ENCODE data around the gene COQ10A. TPM values are rescaled to one million over a fixed set of nuclear protein-coding genes. Genes with fewer than 3 reads are reported as not detected.

COQ10A gene
- total RNA-seq, 1 experiment from 2014 or later, result 24.4 TPM

DNA sequence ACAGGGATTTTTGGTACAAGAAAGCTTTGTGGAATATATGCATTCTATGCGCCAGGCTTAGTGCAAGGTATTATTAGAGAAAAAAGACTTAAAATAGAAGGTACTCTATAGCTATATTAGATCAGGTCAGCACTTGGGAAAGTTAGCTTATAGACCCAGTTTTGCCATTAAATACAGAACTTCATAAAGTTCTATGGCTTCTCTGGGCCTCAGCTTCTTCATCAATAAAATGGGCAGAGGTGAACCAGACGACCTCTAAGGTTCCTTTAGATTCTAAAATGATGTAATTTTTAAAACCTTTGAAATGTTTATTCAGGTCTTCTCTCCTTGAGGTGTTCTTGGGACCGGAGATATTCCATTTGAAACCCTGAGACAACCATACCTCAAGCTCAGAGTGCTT lies 42.0 kb downstream of the COQ10A start:
- Mint-ChIP-seq H3K4me1 (no peaks in the 10 kb centered on the region), H3K27ac (no peak overlapping the region), H3K4me3 (no peak overlapping the region), H3K9me3 (no peaks in the 10 kb centered on the region), H3K36me3 (peaks cover 47% of the 10 kb centered on the region), H3K27me3 (ENCODE audit: low read depth) (no peaks in the 10 kb centered on the region)
- CTCF ChIA-PET, result interaction anchor here (1.1 to 1.5 kb wide), 2 partner anchors 51 to 102 kb away, joined by 3 to 4 read pairs; partner anchors contain the start of gene STAT2
- POLR2A ChIA-PET, result no interaction called here
- DNase-seq (ENCODE audit: low spot score) (no peak), ATAC-seq (no peak)
- TF ChIP-seq TEAD1 (CRISPR knock-in tag; IDR thresholded peaks at IDR 0.05), result no peak
- TF ChIP-seq, protein P1, sequence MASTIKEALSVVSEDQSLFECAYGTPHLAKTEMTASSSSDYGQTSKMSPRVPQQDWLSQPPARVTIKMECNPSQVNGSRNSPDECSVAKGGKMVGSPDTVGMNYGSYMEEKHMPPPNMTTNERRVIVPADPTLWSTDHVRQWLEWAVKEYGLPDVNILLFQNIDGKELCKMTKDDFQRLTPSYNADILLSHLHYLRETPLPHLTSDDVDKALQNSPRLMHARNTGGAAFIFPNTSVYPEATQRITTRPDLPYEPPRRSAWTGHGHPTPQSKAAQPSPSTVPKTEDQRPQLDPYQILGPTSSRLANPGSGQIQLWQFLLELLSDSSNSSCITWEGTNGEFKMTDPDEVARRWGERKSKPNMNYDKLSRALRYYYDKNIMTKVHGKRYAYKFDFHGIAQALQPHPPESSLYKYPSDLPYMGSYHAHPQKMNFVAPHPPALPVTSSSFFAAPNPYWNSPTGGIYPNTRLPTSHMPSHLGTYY (CRISPR knock-in tag; IDR thresholded peaks at IDR 0.05), result no peak
- TF ChIP-seq, protein P2, sequence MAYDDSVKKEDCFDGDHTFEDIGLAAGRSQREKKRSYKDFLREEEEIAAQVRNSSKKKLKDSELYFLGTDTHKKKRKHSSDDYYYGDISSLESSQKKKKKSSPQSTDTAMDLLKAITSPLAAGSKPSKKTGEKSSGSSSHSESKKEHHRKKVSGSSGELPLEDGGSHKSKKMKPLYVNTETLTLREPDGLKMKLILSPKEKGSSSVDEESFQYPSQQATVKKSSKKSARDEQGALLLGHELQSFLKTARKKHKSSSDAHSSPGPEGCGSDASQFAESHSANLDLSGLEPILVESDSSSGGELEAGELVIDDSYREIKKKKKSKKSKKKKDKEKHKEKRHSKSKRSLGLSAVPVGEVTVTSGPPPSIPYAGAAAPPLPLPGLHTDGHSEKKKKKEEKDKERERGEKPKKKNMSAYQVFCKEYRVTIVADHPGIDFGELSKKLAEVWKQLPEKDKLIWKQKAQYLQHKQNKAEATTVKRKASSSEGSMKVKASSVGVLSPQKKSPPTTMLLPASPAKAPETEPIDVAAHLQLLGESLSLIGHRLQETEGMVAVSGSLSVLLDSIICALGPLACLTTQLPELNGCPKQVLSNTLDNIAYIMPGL (CRISPR knock-in tag; IDR thresholded peaks at IDR 0.05), result no peak
- no peak for TF ChIP-seq RELA (CRISPR knock-in tag; IDR thresholded peaks at IDR 0.05; ENCODE audit: borderline replicate concordance)
- TF ChIP-seq, protein P3, sequence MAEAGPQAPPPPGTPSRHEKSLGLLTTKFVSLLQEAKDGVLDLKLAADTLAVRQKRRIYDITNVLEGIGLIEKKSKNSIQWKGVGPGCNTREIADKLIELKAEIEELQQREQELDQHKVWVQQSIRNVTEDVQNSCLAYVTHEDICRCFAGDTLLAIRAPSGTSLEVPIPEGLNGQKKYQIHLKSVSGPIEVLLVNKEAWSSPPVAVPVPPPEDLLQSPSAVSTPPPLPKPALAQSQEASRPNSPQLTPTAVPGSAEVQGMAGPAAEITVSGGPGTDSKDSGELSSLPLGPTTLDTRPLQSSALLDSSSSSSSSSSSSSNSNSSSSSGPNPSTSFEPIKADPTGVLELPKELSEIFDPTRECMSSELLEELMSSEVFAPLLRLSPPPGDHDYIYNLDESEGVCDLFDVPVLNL (CRISPR knock-in tag; IDR thresholded peaks at IDR 0.05; ENCODE audit: borderline replicate concordance, low read depth), result no peak
- TF ChIP-seq, protein P4, sequence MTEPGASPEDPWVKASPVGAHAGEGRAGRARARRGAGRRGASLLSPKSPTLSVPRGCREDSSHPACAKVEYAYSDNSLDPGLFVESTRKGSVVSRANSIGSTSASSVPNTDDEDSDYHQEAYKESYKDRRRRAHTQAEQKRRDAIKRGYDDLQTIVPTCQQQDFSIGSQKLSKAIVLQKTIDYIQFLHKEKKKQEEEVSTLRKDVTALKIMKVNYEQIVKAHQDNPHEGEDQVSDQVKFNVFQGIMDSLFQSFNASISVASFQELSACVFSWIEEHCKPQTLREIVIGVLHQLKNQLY (CRISPR knock-in tag; IDR thresholded peaks at IDR 0.05), result no peak
- TF ChIP-seq, protein P5, sequence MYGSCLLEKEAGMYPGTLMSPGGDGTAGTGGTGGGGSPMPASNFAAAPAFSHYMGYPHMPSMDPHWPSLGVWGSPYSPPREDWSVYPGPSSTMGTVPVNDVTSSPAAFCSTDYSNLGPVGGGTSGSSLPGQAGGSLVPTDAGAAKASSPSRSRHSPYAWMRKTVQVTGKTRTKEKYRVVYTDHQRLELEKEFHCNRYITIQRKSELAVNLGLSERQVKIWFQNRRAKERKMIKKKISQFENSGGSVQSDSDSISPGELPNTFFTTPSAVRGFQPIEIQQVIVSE (CRISPR knock-in tag; IDR thresholded peaks at IDR 0.05; ENCODE audit: borderline replicate concordance), result no peak
- TF ChIP-seq, protein P6, sequence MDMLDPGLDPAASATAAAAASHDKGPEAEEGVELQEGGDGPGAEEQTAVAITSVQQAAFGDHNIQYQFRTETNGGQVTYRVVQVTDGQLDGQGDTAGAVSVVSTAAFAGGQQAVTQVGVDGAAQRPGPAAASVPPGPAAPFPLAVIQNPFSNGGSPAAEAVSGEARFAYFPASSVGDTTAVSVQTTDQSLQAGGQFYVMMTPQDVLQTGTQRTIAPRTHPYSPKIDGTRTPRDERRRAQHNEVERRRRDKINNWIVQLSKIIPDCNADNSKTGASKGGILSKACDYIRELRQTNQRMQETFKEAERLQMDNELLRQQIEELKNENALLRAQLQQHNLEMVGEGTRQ (CRISPR knock-in tag; IDR thresholded peaks at IDR 0.05), result no peak
- TF ChIP-seq, protein P7, sequence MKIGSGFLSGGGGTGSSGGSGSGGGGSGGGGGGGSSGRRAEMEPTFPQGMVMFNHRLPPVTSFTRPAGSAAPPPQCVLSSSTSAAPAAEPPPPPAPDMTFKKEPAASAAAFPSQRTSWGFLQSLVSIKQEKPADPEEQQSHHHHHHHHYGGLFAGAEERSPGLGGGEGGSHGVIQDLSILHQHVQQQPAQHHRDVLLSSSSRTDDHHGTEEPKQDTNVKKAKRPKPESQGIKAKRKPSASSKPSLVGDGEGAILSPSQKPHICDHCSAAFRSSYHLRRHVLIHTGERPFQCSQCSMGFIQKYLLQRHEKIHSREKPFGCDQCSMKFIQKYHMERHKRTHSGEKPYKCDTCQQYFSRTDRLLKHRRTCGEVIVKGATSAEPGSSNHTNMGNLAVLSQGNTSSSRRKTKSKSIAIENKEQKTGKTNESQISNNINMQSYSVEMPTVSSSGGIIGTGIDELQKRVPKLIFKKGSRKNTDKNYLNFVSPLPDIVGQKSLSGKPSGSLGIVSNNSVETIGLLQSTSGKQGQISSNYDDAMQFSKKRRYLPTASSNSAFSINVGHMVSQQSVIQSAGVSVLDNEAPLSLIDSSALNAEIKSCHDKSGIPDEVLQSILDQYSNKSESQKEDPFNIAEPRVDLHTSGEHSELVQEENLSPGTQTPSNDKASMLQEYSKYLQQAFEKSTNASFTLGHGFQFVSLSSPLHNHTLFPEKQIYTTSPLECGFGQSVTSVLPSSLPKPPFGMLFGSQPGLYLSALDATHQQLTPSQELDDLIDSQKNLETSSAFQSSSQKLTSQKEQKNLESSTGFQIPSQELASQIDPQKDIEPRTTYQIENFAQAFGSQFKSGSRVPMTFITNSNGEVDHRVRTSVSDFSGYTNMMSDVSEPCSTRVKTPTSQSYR (CRISPR knock-in tag; IDR thresholded peaks at IDR 0.05), result no peak
- no peak for TF ChIP-seq SMAD3 (CRISPR knock-in tag; IDR thresholded peaks at IDR 0.05; ENCODE audit: borderline replicate concordance)
- no peak for TF ChIP-seq PRRX2 (CRISPR knock-in tag; IDR thresholded peaks at IDR 0.05)
- TF ChIP-seq, protein P8, sequence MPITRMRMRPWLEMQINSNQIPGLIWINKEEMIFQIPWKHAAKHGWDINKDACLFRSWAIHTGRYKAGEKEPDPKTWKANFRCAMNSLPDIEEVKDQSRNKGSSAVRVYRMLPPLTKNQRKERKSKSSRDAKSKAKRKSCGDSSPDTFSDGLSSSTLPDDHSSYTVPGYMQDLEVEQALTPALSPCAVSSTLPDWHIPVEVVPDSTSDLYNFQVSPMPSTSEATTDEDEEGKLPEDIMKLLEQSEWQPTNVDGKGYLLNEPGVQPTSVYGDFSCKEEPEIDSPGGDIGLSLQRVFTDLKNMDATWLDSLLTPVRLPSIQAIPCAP (CRISPR knock-in tag; IDR thresholded peaks at IDR 0.05), result no peak
- TF ChIP-seq ZNF423 (CRISPR knock-in tag; IDR thresholded peaks at IDR 0.05), result no peak
- TF ChIP-seq, protein P9, sequence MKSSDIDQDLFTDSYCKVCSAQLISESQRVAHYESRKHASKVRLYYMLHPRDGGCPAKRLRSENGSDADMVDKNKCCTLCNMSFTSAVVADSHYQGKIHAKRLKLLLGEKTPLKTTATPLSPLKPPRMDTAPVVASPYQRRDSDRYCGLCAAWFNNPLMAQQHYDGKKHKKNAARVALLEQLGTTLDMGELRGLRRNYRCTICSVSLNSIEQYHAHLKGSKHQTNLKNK (CRISPR knock-in tag; IDR thresholded peaks at IDR 0.05), result no peak
